RWPE1 (cell line): ENCODE measurements around the gene FAM117B.
"Not testable (repeated sequence)": the region's sequence is repeated elsewhere in the genome, so short reads cannot be mapped to it uniquely, and the experiment has no call there.

Experiments
- CTCF ChIA-PET: fragments of 350-600 bp; sonication (Branson Sonifier 250); formaldehyde crosslinking; extraction: SDS; loops from one replicate; lab custom pipeline; 2021; lab: Yijun Ruan, JAX
- POLR2A ChIA-PET: fragments of 400-600 bp; formaldehyde crosslinking; extraction: SDS; loops from one replicate; lab custom pipeline; 2020; ENCODE audit warnings: antibody characterized with exemption; ENCODE audit not compliant: low non-redundant PET; lab: Yijun Ruan, JAX
- DNase-seq: peaks from one replicate; pipeline ENCODE4 v3.0.0; 2012; ENCODE audit warnings: low spot score
- H3K27ac ChIP-seq: fragments of 450-650 bp; 2 replicates; pipeline ENCODE4 v1.5.1; 2017
- TF ChIP-seq, protein P1 (sequence below): fragments of 450-650 bp; conservative IDR thresholded peaks from 2 replicates; pipeline ENCODE4 v1.5.1; 2017; ENCODE audit warnings: low read depth, mild to moderate bottlenecking

The FAM117B gene

DNA sequence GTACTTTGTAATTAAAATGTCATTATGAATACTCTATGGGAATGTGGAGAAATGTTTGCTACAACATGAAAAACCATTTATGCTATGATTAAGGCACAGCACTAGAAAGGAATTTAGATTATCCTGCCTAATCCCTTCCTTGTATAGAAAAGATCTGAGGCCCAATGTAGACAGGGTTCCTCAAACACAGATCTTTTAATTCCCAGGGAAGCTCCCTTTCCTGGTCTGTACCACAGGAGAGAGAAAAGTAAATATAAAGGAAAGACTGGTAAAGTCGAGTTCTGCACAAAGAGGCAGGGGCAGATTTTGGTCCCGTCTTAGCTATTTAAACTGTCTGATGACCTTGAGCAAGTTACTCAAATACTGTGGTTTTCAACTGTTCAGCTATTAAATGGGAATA is 152.1 kb downstream of the FAM117B start:
- DNase-seq, result no peak
- no peak overlapping the region for H3K27ac ChIP-seq
- TF ChIP-seq, protein P1, sequence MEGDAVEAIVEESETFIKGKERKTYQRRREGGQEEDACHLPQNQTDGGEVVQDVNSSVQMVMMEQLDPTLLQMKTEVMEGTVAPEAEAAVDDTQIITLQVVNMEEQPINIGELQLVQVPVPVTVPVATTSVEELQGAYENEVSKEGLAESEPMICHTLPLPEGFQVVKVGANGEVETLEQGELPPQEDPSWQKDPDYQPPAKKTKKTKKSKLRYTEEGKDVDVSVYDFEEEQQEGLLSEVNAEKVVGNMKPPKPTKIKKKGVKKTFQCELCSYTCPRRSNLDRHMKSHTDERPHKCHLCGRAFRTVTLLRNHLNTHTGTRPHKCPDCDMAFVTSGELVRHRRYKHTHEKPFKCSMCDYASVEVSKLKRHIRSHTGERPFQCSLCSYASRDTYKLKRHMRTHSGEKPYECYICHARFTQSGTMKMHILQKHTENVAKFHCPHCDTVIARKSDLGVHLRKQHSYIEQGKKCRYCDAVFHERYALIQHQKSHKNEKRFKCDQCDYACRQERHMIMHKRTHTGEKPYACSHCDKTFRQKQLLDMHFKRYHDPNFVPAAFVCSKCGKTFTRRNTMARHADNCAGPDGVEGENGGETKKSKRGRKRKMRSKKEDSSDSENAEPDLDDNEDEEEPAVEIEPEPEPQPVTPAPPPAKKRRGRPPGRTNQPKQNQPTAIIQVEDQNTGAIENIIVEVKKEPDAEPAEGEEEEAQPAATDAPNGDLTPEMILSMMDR, result no peak
- ChIA-PET CTCF (interaction anchor here (0.5 to 0.8 kb wide), 2 partner anchors 17 to 22 kb away, joined by 4 to 6 read pairs; no protein-coding TSS in a partner anchor), POLR2A (no interaction called here)

DNA sequence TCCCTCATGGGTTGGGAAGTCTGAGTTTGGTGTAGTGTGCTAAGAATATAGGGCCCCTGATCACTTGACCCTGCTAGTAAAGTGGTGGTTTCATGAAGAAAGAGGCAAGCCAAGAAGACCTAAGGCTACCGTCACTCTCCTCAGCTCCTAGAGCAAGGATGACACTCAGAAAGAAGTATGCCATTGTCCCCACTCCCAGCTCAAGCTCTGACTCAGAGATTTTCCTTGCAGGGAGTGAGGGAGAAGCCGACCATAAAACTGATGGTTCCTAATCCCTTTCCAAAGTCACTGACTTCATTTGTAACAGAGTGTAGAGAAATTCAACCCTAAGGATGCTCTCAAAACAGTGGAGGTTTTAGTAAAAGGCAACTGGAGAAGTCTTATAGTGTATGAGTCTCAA is 155.9 kb downstream of the FAM117B start:
- ChIA-PET CTCF (interaction anchor here (0.7 kb wide), 1 partner anchor 1652 kb away, joined by 3 read pairs; no protein-coding TSS in a partner anchor), POLR2A (no interaction called here)
- DNase-seq, result no peak
- TF ChIP-seq, protein P1, result no peak
- H3K27ac ChIP-seq, result no peak overlapping the region

DNA sequence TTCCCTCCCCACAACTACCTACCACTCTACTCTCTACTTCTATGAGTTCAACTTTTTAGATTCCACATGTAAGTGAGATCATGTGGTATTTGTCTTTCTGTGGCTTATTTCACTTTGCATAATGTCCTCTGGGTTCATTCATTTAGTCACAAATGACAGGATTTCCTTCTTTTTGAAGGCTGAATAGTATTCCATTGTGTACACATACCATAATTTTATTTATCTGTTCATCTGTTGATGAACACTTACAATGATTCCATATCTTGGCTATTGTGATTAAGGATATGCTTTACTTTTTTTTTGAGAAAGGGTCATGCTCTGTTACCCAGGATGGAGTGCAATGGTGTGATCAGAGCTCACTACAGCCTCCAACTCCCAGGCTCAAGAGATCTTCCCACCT is 163.2 kb downstream of the FAM117B start:
- no peak overlapping the region for H3K27ac ChIP-seq
- TF ChIP-seq, protein P1, result no peak
- no peak for DNase-seq
- ChIA-PET POLR2A (no interaction called here), CTCF (no interaction called here)

DNA sequence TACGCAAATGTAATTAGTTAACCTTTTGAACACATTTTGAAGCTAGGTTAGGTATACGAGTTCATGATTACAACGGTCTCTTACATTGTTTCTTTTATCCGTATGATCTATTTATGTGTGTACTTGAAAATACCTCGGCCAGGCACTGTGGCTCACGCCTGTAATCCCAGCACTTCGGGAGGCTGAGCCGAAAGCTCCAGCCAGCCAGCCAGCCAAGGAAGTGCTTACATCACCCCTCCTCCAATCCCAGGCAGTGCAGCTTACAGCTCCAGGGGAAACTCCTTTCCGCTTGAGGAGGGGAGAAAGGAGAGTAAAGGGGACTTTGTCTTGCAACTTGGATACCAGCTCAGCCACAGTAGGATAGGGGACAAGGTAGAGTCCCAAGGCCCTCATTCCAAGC is 171.1 kb downstream of the FAM117B start:
- DNase-seq, H3K27ac ChIP-seq, POLR2A ChIA-PET: not testable (repeated sequence)
- CTCF ChIA-PET, result interaction anchor here (0.6 kb wide), 1 partner anchor 68 kb away, joined by 3 read pairs; no protein-coding TSS in a partner anchor

DNA sequence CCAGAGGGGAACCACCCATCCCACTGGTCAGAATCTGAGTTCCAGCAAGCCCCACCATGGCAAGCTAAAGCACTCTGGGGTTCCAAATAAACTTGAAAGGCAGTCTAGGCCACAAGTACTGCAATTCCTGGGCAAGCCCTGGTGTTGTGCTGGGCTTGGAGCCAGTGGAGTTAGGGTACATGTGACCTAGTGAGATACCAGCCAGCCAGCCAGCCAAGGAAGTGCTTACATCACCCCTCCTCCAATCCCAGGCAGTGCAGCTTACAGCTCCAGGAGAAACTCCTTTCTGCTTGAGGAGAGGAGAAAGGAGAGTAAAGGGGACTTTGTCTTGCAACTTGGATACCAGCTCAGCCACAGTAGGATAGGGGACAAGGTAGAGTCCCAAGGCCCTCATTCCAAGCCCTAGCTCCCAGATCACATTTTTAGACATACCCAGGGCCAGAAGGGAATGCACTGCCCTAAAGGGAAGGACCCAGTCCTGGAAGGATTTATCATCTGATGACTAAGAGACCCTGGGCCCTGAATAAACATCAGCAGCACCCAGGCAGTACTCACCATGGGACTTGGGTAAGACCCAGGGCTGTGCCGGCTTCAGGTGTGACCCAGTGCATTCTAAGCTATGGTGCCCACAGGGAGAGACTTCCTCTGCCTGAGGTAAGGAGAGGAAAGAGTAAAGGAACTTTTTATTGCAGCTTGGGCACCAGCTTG is 172.8 kb downstream of the FAM117B start:
- peak overlapping the region; percentile 81 for H3K27ac ChIP-seq
- CTCF ChIA-PET, result interaction anchor here (0.7 kb wide), 1 partner anchor 28 kb away, joined by 3 read pairs; no protein-coding TSS in a partner anchor
- POLR2A ChIA-PET, result not testable (repeated sequence)
- DNase-seq, result peak; percentile 12

DNA sequence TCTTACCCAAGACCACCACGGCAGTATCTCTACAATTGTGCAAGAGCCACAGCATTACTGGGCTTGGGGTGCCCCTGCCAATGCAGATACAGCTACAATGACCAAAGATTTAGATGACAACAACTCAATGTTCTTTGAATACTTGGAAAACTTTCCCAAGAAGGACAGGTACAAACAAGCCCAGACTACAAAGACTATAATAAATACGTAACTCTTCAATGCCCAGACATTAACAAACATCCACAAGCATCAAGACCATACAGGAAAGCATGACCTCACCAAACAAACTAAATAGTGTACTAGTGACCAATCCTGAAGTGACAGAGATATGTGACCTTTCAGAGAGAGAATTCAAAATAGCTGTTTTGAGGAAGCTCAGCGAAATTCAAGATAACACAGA is 174.0 kb downstream of the FAM117B start:
- POLR2A ChIA-PET, result no interaction called here
- CTCF ChIA-PET, result interaction anchor here (0.7 kb wide), 1 partner anchor 76 kb away, joined by 3 read pairs; no protein-coding TSS in a partner anchor
- TF ChIP-seq, protein P1, result no peak
- no peak for DNase-seq
- peak overlapping the region; percentile 81 for H3K27ac ChIP-seq

DNA sequence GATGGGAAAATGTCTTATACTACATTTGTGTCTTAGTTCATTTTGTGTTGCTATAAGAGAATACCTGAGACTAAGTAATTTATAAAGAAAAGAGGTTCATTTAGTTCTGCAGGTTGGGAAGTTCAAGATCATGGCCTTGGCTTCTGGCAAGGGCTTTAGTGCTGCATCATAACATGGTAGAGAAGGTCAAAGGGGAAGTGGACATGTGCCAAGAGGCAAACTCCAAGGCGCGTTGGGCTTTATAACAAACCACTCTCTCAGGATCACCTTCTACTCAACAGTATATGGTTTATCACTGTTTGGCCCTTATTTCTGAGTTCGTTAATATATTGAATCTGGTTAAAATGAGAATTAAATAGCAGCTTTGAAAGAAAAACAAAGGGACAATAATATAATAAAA is 178.6 kb downstream of the FAM117B start:
- TF ChIP-seq, protein P1, result no peak
- no peak for DNase-seq
- CTCF ChIA-PET, result no interaction called here
- POLR2A ChIA-PET, result no interaction called here
- H3K27ac ChIP-seq, result no peak overlapping the region
